SU-DHL-6 (cell line): ENCODE measurements around the gene ZNF462.

Experiments used
- H2AFZ ChIP-seq: fragments of 200-600 bp; sonication (generic); 2 replicates; pipeline ENCODE4 v1.6.1; 2014; ENCODE audit warnings: low read depth, mild to moderate bottlenecking, moderate library complexity, mixed read lengths, antibody characterized with exemption, low read length; ENCODE audit not compliant: severe bottlenecking
- H3F3A ChIP-seq: fragments of 200-600 bp; shearing (Covaris generic); 2 replicates; pipeline ENCODE4 v1.6.0; 2016; ENCODE audit warnings: antibody characterized with exemption, mild to moderate bottlenecking; ENCODE audit not compliant: insufficient read depth
- H3K27ac ChIP-seq: fragments of 200-600 bp; sonication (generic); 2 replicates; pipeline ENCODE4 v1.5.1; 2016; ENCODE audit warnings: low read depth, mild to moderate bottlenecking, low read length, moderate library complexity, mixed read lengths
- H3K27me3 ChIP-seq: fragments of 200-600 bp; sonication (generic), shearing (Covaris generic); 2 replicates; pipeline ENCODE4 v1.6.0; 2014; ENCODE audit warnings: mild to moderate bottlenecking, low read length
- H3K36me3 ChIP-seq: fragments of 200-600 bp; sonication (generic); 2 replicates; pipeline ENCODE4 v1.6.1; 2014; ENCODE audit warnings: mild to moderate bottlenecking, low read length, mixed read lengths
- H3K4me2 ChIP-seq: fragments of 300-600, 200-600 bp; shearing (Covaris generic), sonication (generic); 2 replicates; pipeline ENCODE4 v1.6.0; 2014; ENCODE audit warnings: low read length, low read depth, mild to moderate bottlenecking; ENCODE audit not compliant: poor library complexity, severe bottlenecking
- H3K4me3 ChIP-seq: fragments of 200-600 bp; sonication (generic); 2 replicates; pipeline ENCODE4 v1.5.1; 2014; ENCODE audit warnings: antibody characterized with exemption, low read length, mild to moderate bottlenecking, mixed read lengths; ENCODE audit not compliant: insufficient read depth, poor library complexity, severe bottlenecking
- H3K79me2 ChIP-seq: fragments of 200-600 bp; sonication (generic); 2 replicates; pipeline ENCODE4 v1.6.1; 2014; ENCODE audit warnings: mild to moderate bottlenecking, low read length, moderate library complexity; ENCODE audit not compliant: insufficient read depth
- H3K9ac ChIP-seq: fragments of 200-600 bp; sonication (generic); 2 replicates; pipeline ENCODE4 v1.7.0; 2014; ENCODE audit warnings: mild to moderate bottlenecking, low read length
- H3K9me2 ChIP-seq: fragments of 200-600 bp; sonication (generic); replicated peaks from 2 replicates; pipeline ENCODE4 v1.6.1; 2014; ENCODE audit warnings: low read length; ENCODE audit not compliant: insufficient read depth
- H3K9me3 ChIP-seq: fragments of 200-600 bp; sonication (generic); 2 replicates; pipeline ENCODE4 v1.6.1; 2014; ENCODE audit warnings: low read length, mixed read lengths; ENCODE audit not compliant: insufficient read depth
- H4K20me1 ChIP-seq: fragments of 200-600 bp; sonication (generic); 2 replicates; pipeline ENCODE4 v1.6.1; 2014; ENCODE audit warnings: low read depth, mild to moderate bottlenecking, antibody characterized with exemption, low read length, moderate library complexity, mixed read lengths
- EZH2phosphoT487 ChIP-seq: fragments of 200-600 bp; sonication (generic), shearing (Covaris generic); conservative IDR thresholded peaks from 2 replicates; pipeline ENCODE4 v1.6.1; 2018; ENCODE audit warnings: mild to moderate bottlenecking, antibody characterized with exemption, low read length, moderate library complexity, mixed read lengths
- TF ChIP-seq, protein P1 (sequence below): fragments of 200-600 bp; sonication (generic); IDR thresholded peaks from one replicate; pipeline ENCODE4 v1.5.1; 2017; ENCODE audit warnings: antibody characterized with exemption, mild to moderate bottlenecking, low read length, moderate library complexity; ENCODE audit not compliant: insufficient read depth, poor library complexity, severe bottlenecking

The ZNF462 gene

DNA sequence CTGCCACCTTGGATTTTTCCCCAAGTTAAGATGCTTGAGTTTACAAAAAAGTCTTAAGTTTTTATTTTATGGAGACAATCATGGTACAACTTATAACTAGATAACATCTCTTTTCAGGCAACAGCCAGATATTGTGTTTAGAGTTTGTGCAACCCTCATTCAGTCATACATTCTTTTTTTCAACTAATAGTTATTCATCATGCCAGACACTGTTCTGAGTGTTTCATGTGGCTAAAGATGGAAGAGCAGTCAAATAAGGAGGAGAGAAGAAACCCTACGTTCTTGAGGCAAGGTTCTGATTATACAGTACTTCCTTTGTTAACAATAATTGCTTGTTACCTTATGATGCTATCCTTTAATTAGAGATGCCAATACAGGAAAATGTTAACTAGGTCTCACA lies 42.1 kb upstream of the ZNF462 start:
- Histone ChIP-seq H3K9me2 (no peaks in the 10 kb centered on the region; the same call in 1 of the 2 replicates), H3K79me2 (no peaks in the 10 kb centered on the region), H3K27ac (no peak overlapping the region)

DNA sequence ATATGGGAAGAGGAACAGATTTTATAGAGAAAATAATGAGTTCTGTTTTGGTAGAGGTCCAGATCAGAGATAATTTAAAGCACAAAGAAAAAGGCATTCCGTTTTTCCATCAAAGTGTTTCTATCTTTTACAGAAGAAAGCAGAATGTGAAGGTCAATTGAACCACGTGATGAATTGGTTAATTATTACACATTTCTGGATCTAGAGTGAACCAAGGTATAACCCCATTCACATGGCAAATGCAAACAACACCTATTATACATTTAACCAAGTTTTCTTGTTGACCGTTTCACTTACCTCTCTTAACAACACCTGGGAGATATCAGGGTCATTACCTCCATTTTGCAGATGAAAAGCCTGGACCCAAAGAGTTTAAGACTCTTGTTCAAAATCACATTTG lies 34.9 kb upstream of the ZNF462 start:
- Histone ChIP-seq H3K9ac (no peak overlapping the region), H3K79me2 (no peaks in the 10 kb centered on the region), H3K9me3 (no peaks in the 10 kb centered on the region), H3K4me3 (no peak overlapping the region), H2AFZ (no peak overlapping the region), H4K20me1 (no peaks in the 10 kb centered on the region), H3K27me3 (no peaks in the 10 kb centered on the region), H3K9me2 (no peaks in the 10 kb centered on the region), H3F3A (no peaks in the 10 kb centered on the region), H3K36me3 (no peaks in the 10 kb centered on the region), H3K4me2 (no peak overlapping the region), H3K27ac (no peak overlapping the region)
- TF ChIP-seq, protein P1, sequence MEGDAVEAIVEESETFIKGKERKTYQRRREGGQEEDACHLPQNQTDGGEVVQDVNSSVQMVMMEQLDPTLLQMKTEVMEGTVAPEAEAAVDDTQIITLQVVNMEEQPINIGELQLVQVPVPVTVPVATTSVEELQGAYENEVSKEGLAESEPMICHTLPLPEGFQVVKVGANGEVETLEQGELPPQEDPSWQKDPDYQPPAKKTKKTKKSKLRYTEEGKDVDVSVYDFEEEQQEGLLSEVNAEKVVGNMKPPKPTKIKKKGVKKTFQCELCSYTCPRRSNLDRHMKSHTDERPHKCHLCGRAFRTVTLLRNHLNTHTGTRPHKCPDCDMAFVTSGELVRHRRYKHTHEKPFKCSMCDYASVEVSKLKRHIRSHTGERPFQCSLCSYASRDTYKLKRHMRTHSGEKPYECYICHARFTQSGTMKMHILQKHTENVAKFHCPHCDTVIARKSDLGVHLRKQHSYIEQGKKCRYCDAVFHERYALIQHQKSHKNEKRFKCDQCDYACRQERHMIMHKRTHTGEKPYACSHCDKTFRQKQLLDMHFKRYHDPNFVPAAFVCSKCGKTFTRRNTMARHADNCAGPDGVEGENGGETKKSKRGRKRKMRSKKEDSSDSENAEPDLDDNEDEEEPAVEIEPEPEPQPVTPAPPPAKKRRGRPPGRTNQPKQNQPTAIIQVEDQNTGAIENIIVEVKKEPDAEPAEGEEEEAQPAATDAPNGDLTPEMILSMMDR: no peak
- no peak for TF ChIP-seq EZH2phosphoT487

More for the DNA sequence above, 42.1 kb upstream of the ZNF462 start:
- no peaks in the 10 kb centered on the region for H3K9me3 ChIP-seq
- H3K9ac ChIP-seq: no peak overlapping the region
- TF ChIP-seq, protein P1: no peak
- TF ChIP-seq EZH2phosphoT487: no peak
- H3K36me3 ChIP-seq: no peaks in the 10 kb centered on the region
- H3K4me3 ChIP-seq: no peak overlapping the region
- no peaks in the 10 kb centered on the region for H3F3A ChIP-seq
- H3K4me2 ChIP-seq: no peak overlapping the region
- H2AFZ ChIP-seq: no peak overlapping the region
- no peaks in the 10 kb centered on the region for H3K27me3 ChIP-seq
- no peaks in the 10 kb centered on the region for H4K20me1 ChIP-seq

DNA sequence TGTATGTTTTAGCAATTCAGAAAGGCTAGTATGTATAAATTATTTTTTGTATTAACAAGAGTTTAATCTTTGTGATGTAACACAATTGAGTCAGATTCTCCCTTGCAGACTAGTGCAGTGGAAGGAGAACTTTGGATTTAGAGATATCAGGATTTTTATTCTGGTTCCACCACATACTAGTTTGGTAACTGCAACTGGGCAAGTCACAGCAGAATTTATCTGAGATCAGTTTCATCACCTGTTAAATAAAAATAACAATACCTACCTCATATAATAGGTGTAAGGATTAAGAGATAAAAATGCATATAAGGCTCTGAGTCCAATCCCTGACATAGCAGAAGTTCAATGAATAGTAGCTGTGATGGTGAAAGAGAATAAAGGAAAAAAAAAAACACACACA lies 34.0 kb upstream of the ZNF462 start:
- no peaks in the 10 kb centered on the region for H4K20me1 ChIP-seq

More for the DNA sequence above, 34.0 kb upstream of the ZNF462 start:
- H3K4me2 ChIP-seq: no peak overlapping the region
- H3F3A ChIP-seq: no peaks in the 10 kb centered on the region
- no peak overlapping the region for H3K4me3 ChIP-seq
- H3K79me2 ChIP-seq: no peaks in the 10 kb centered on the region
- no peaks in the 10 kb centered on the region for H3K27me3 ChIP-seq
- TF ChIP-seq, protein P1: no peak
- no peak for TF ChIP-seq EZH2phosphoT487
- no peaks in the 10 kb centered on the region for H3K9me2 ChIP-seq
- no peak overlapping the region for H3K9ac ChIP-seq
- no peak overlapping the region for H3K27ac ChIP-seq
- no peak overlapping the region for H2AFZ ChIP-seq
- no peaks in the 10 kb centered on the region for H3K36me3 ChIP-seq
- H3K9me3 ChIP-seq: no peaks in the 10 kb centered on the region
